ENCODE measurements around the gene EHBP1.

- TF ChIP-seq, protein P1, sequence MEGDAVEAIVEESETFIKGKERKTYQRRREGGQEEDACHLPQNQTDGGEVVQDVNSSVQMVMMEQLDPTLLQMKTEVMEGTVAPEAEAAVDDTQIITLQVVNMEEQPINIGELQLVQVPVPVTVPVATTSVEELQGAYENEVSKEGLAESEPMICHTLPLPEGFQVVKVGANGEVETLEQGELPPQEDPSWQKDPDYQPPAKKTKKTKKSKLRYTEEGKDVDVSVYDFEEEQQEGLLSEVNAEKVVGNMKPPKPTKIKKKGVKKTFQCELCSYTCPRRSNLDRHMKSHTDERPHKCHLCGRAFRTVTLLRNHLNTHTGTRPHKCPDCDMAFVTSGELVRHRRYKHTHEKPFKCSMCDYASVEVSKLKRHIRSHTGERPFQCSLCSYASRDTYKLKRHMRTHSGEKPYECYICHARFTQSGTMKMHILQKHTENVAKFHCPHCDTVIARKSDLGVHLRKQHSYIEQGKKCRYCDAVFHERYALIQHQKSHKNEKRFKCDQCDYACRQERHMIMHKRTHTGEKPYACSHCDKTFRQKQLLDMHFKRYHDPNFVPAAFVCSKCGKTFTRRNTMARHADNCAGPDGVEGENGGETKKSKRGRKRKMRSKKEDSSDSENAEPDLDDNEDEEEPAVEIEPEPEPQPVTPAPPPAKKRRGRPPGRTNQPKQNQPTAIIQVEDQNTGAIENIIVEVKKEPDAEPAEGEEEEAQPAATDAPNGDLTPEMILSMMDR (tag by site-specific recombination; IDR thresholded peaks at IDR 0.05): no peak
- TF ChIP-seq ZNF274 (IDR thresholded peaks at IDR 0.05; ENCODE audit: low read length) (no peak), ZNF274 (tag by site-specific recombination; IDR thresholded peaks at IDR 0.05; ENCODE audit: borderline replicate concordance) (no peak), ZNF843 (tag by site-specific recombination; IDR thresholded peaks at IDR 0.05) (no peak), ZNF777 (tag by site-specific recombination; IDR thresholded peaks at IDR 0.05; ENCODE audit: borderline replicate concordance) (no peak), ZNF146 (tag by site-specific recombination; IDR thresholded peaks at IDR 0.05) (no peak), ZNF596 (tag by site-specific recombination; IDR thresholded peaks at IDR 0.05) (no peak)
- TF ChIP-seq, protein P2, sequence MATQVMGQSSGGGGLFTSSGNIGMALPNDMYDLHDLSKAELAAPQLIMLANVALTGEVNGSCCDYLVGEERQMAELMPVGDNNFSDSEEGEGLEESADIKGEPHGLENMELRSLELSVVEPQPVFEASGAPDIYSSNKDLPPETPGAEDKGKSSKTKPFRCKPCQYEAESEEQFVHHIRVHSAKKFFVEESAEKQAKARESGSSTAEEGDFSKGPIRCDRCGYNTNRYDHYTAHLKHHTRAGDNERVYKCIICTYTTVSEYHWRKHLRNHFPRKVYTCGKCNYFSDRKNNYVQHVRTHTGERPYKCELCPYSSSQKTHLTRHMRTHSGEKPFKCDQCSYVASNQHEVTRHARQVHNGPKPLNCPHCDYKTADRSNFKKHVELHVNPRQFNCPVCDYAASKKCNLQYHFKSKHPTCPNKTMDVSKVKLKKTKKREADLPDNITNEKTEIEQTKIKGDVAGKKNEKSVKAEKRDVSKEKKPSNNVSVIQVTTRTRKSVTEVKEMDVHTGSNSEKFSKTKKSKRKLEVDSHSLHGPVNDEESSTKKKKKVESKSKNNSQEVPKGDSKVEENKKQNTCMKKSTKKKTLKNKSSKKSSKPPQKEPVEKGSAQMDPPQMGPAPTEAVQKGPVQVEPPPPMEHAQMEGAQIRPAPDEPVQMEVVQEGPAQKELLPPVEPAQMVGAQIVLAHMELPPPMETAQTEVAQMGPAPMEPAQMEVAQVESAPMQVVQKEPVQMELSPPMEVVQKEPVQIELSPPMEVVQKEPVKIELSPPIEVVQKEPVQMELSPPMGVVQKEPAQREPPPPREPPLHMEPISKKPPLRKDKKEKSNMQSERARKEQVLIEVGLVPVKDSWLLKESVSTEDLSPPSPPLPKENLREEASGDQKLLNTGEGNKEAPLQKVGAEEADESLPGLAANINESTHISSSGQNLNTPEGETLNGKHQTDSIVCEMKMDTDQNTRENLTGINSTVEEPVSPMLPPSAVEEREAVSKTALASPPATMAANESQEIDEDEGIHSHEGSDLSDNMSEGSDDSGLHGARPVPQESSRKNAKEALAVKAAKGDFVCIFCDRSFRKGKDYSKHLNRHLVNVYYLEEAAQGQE (tag by site-specific recombination; IDR thresholded peaks at IDR 0.05): no peak
- TF ChIP-seq, protein P3, sequence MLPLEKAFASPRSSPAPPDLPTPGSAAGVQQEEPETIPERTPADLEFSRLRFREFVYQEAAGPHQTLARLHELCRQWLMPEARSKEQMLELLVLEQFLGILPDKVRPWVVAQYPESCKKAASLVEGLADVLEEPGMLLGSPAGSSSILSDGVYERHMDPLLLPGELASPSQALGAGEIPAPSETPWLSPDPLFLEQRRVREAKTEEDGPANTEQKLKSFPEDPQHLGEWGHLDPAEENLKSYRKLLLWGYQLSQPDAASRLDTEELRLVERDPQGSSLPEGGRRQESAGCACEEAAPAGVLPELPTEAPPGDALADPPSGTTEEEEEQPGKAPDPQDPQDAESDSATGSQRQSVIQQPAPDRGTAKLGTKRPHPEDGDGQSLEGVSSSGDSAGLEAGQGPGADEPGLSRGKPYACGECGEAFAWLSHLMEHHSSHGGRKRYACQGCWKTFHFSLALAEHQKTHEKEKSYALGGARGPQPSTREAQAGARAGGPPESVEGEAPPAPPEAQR (tag by site-specific recombination; IDR thresholded peaks at IDR 0.05): no peak
- TF ChIP-seq, protein P4, sequence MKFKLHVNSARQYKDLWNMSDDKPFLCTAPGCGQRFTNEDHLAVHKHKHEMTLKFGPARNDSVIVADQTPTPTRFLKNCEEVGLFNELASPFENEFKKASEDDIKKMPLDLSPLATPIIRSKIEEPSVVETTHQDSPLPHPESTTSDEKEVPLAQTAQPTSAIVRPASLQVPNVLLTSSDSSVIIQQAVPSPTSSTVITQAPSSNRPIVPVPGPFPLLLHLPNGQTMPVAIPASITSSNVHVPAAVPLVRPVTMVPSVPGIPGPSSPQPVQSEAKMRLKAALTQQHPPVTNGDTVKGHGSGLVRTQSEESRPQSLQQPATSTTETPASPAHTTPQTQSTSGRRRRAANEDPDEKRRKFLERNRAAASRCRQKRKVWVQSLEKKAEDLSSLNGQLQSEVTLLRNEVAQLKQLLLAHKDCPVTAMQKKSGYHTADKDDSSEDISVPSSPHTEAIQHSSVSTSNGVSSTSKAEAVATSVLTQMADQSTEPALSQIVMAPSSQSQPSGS (tag by site-specific recombination; IDR thresholded peaks at IDR 0.05; ENCODE audit: low read depth): no peak
- TF ChIP-seq, protein P5, sequence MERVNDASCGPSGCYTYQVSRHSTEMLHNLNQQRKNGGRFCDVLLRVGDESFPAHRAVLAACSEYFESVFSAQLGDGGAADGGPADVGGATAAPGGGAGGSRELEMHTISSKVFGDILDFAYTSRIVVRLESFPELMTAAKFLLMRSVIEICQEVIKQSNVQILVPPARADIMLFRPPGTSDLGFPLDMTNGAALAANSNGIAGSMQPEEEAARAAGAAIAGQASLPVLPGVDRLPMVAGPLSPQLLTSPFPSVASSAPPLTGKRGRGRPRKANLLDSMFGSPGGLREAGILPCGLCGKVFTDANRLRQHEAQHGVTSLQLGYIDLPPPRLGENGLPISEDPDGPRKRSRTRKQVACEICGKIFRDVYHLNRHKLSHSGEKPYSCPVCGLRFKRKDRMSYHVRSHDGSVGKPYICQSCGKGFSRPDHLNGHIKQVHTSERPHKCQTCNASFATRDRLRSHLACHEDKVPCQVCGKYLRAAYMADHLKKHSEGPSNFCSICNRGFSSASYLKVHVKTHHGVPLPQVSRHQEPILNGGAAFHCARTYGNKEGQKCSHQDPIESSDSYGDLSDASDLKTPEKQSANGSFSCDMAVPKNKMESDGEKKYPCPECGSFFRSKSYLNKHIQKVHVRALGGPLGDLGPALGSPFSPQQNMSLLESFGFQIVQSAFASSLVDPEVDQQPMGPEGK (tag by site-specific recombination; IDR thresholded peaks at IDR 0.05): no peak
Measured at GRCh38 chr2:63029058-63029457, 323.5 kb downstream of the EHBP1 start.
